Esophagus muscularis mucosa (tissue), 4 donors: Measurements from ENCODE around the gene ST8SIA6. TPM values are rescaled to one million over a fixed set of nuclear protein-coding genes. Genes with fewer than 3 reads are reported as not detected.

ENCODE experiments used
- DNase-seq: peaks from one replicate; pipeline ENCODE4 v3.0.0-alpha.2; 2017; ENCODE audit errors: extremely low spot score
- H3K27ac ChIP-seq, 4 donors: fragments of 200-600 bp; sonication (generic); replicated peaks in 1 of 4; 1 replicate in 3 of 4; 2 replicates in 1 of 4; pipeline ENCODE4 v1.5.1; 2016 to 2019; ENCODE audit warnings: mild to moderate bottlenecking in 1 of 4
- H3K27me3 ChIP-seq, 4 donors: fragments of 200-600 bp; sonication (generic); one replicate each; pipeline versions ENCODE4 v1.5.1 to v1.6.0; 2016 to 2019
- H3K36me3 ChIP-seq, 4 donors: fragments of 200-600 bp; sonication (generic); one replicate each; pipeline ENCODE4 v1.5.1; 2016 to 2019
- H3K4me1 ChIP-seq, 4 donors: fragments of 200-600 bp; sonication (generic); one replicate each; pipeline ENCODE4 v1.5.1; 2016 to 2019
- H3K4me3 ChIP-seq, 4 donors: fragments of 200-600 bp; sonication (generic); 1 replicate in 2 of 4; 2 replicates in 2 of 4; pipeline ENCODE4 v1.5.1; 2016 to 2019; ENCODE audit warnings: mild to moderate bottlenecking in 4 of 4, moderate library complexity in 1 of 4
- H3K9me3 ChIP-seq, 4 donors: fragments of 200-600 bp; sonication (generic); 1 replicate in 3 of 4; 2 replicates in 1 of 4; pipeline ENCODE4 v1.5.1; 2016 to 2019
- EP300 ChIP-seq: sonication (generic); formaldehyde crosslinking; IDR thresholded peaks from one replicate; pipeline ENCODE4 v1.6.1; 2017; ENCODE audit warnings: antibody characterized with exemption
- POLR2A ChIP-seq: fragments of 450-650 bp; IDR thresholded peaks from one replicate; pipeline ENCODE4 v1.6.1; 2017; ENCODE audit warnings: antibody characterized with exemption, moderate library complexity, mild to moderate bottlenecking, low read depth
- POLR2AphosphoS5 ChIP-seq, 2 donors: sonication (generic); formaldehyde crosslinking; IDR thresholded peaks; one replicate each; pipeline ENCODE4 v1.6.1; 2017; ENCODE audit warnings: antibody characterized with exemption in 2 of 2
- WGBS: methylation state at CpG from one replicate; pipeline ENCODE4 v1.1.5; 2018; 5-methylcytosine and 5-hydroxymethylcytosine counted together
- intact Hi-C: fragments of 100-400 bp; cut with DNase I; formaldehyde crosslinking; loops from one replicate; pipeline ENCODE4 v1.15.1; 2023
- total RNA-seq, 4 donors: library from RNA; depleted of rRNA; stranded (reverse); fragments of >200 nt; gene quantifications; one replicate each; pipeline versions ENCODE4 v1.1.0 to v1.2.1, GENCODE V29; 2016
- TF ChIP-seq, protein P1 (sequence below), 3 experiments: fragments of 200-600 bp in 2 of 3; fragments of 450-650 bp in 1 of 3; sonication (generic) in 2 of 3; IDR thresholded peaks; one replicate each; pipeline ENCODE4 v1.5.1; 2017 to 2019; ENCODE audit warnings: antibody characterized with exemption in 3 of 3, mild to moderate bottlenecking in 2 of 3, moderate library complexity in 1 of 3

The ST8SIA6 gene
- total RNA-seq, 4 donors from 2014 or later = 1.2 to 1.8 (median 1.3) TPM

GRCh38 chr10:17494626-17495260 lies 40.3 kb upstream of the ST8SIA6 start:
- Histone ChIP-seq H3K27me3 (no peaks in the 10 kb centered on the region), H3K4me3 (no peak overlapping the region), H3K27ac (no peak overlapping the region), H3K36me3 (no peaks in the 10 kb centered on the region), H3K4me1 (no peaks in the 10 kb centered on the region), H3K9me3 (no peaks in the 10 kb centered on the region)
- WGBS = 40% methylated on average over 6 of the region's 6 CpGs
- DNase-seq = no peak
- TF ChIP-seq EP300 (no peak), POLR2AphosphoS5 (IDR thresholded peaks at IDR 0.05) (no peak), POLR2A (no peak)
- TF ChIP-seq, protein P1, sequence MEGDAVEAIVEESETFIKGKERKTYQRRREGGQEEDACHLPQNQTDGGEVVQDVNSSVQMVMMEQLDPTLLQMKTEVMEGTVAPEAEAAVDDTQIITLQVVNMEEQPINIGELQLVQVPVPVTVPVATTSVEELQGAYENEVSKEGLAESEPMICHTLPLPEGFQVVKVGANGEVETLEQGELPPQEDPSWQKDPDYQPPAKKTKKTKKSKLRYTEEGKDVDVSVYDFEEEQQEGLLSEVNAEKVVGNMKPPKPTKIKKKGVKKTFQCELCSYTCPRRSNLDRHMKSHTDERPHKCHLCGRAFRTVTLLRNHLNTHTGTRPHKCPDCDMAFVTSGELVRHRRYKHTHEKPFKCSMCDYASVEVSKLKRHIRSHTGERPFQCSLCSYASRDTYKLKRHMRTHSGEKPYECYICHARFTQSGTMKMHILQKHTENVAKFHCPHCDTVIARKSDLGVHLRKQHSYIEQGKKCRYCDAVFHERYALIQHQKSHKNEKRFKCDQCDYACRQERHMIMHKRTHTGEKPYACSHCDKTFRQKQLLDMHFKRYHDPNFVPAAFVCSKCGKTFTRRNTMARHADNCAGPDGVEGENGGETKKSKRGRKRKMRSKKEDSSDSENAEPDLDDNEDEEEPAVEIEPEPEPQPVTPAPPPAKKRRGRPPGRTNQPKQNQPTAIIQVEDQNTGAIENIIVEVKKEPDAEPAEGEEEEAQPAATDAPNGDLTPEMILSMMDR (IDR thresholded peaks at IDR 0.05) = no peak
- intact Hi-C loops = no loop called here

DNA sequence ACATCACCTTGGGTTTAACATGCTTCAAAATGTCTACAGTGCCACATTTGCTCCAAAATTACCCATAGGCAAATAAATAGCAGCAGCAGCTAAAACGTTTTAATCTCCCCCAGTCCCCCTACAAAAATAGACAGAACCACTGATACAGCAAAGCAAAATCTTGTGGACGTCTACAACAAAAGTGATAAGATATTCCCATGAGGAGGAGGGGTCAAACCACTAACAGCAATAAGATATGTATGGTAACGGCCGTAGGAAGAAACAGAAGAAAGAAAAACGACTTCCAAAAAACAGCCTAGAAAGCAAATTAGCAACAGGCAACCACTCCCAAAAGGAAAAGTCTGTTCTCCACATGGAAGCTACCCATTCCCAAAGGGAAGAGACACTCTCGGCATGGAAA lies 34.5 kb upstream of the ST8SIA6 start:
- WGBS = 55% methylated on average over 6 of the region's 6 CpGs
- TF ChIP-seq POLR2AphosphoS5 (IDR thresholded peaks at IDR 0.05) (no peak), POLR2A (no peak), EP300 (no peak)
- TF ChIP-seq, protein P1 (IDR thresholded peaks at IDR 0.05) = no peak
- H3K36me3 ChIP-seq = no peaks in the 10 kb centered on the region

GRCh38 chr10:17483079-17483478 lies 28.7 kb upstream of the ST8SIA6 start:
- Histone ChIP-seq H3K27me3 (no peaks in the 10 kb centered on the region), H3K9me3 (peaks cover 0 to 10% (median 0%) of the 10 kb centered on the region in 4 donors), H3K36me3 (no peaks in the 10 kb centered on the region), H3K27ac (no peak overlapping the region), H3K4me3 (no peak overlapping the region), H3K4me1 (no peaks in the 10 kb centered on the region)
- no peak for DNase-seq
- intact Hi-C loops = no loop called here
- no peak for TF ChIP-seq POLR2A
- TF ChIP-seq, protein P1 (IDR thresholded peaks at IDR 0.05) = no peak
- TF ChIP-seq EP300 = no peak
- no peak for TF ChIP-seq POLR2AphosphoS5 (IDR thresholded peaks at IDR 0.05)
- WGBS = 94% methylated on average over 6 of the region's 6 CpGs

More for the DNA sequence above, 34.5 kb upstream of the ST8SIA6 start:
- Histone ChIP-seq H3K27ac (no peak overlapping the region), H3K9me3 (no peaks in the 10 kb centered on the region), H3K4me1 (no peaks in the 10 kb centered on the region), H3K4me3 (no peak overlapping the region), H3K27me3 (no peaks in the 10 kb centered on the region)
- intact Hi-C loops = no loop called here
- no peak for DNase-seq

GRCh38 chr10:17479822-17480221 lies 25.4 kb upstream of the ST8SIA6 start:
- WGBS = 35% methylated on average over 3 of the region's 3 CpGs
- DNase-seq = no peak
- Histone ChIP-seq H3K4me3 (no peak overlapping the region), H3K27me3 (peaks cover 0 to 5% (median 0%) of the 10 kb centered on the region in 4 donors), H3K36me3 (no peaks in the 10 kb centered on the region), H3K27ac (no peak overlapping the region), H3K9me3 (peaks cover 0 to 10% (median 0%) of the 10 kb centered on the region in 4 donors), H3K4me1 (no peaks in the 10 kb centered on the region)
- intact Hi-C loops = no loop called here
- TF ChIP-seq POLR2A (no peak), EP300 (no peak), POLR2AphosphoS5 (IDR thresholded peaks at IDR 0.05) (no peak)
- TF ChIP-seq, protein P1 (IDR thresholded peaks at IDR 0.05) = no peak
